ENCODE measurements around the gene PAQR8. TPM values are rescaled to one million over a fixed set of nuclear protein-coding genes. Genes with fewer than 3 reads are reported as not detected.

Gene PAQR8
- polyA plus RNA-seq, 4 donors = 14.1 to 78.4 (median 28.6) TPM

GRCh38 chr6:52388790-52389189, 26.8 kb downstream of the PAQR8 start:
- H3K27ac ChIP-seq (ENCODE audit: low read depth in 1 of 3, low read length in 2 of 3) = peak overlapping the region; percentile 32 to 83 (median 58)
- peaks cover 3 to 26% (median 9%) of the 10 kb centered on the region in 3 donors for H3K4me1 ChIP-seq (ENCODE audit: control insufficient read depth in 3 of 3, insufficient read depth in 2 of 3, low read depth in 1 of 3, low read length in 2 of 3)
- peaks cover 0 to 4% of the 10 kb centered on the region in 2 donors for H3K9me3 ChIP-seq (ENCODE audit: control insufficient read depth in 2 of 2, insufficient read depth in 1 of 2, low read depth in 1 of 2, low read length in 1 of 2)
- no peaks in the 10 kb centered on the region for H3K27me3 ChIP-seq (ENCODE audit: control insufficient read depth in 3 of 3, insufficient read depth in 3 of 3, low read length in 3 of 3)
- FAIRE-seq = no peak
- 84 to 86% (median 85%) methylated on average over 4 of the region's 4 CpGs for WGBS, 3 donors
- peaks cover 0 to 9% (median 2%) of the 10 kb centered on the region in 3 donors for H3K36me3 ChIP-seq (ENCODE audit: control insufficient read depth in 3 of 3, insufficient read depth in 2 of 3, low read depth in 1 of 3, low read length in 3 of 3)
- no peak overlapping the region for H3K4me3 ChIP-seq (ENCODE audit: low read depth in 1 of 3, low read length in 3 of 3)
- no peak for DNase-seq

GRCh38 chr6:52389264-52389625, 27.3 kb downstream of the PAQR8 start:
- 15 to 73% (median 70%) methylated on average over 1 of the region's 1 CpG for WGBS, 3 donors
- Histone ChIP-seq H3K27me3 (ENCODE audit: control insufficient read depth in 3 of 3, insufficient read depth in 3 of 3, low read length in 3 of 3) (no peaks in the 10 kb centered on the region), H3K4me1 (ENCODE audit: control insufficient read depth in 3 of 3, insufficient read depth in 2 of 3, low read depth in 1 of 3, low read length in 2 of 3) (peaks cover 3 to 26% (median 9%) of the 10 kb centered on the region in 3 donors), H3K36me3 (ENCODE audit: control insufficient read depth in 3 of 3, insufficient read depth in 2 of 3, low read depth in 1 of 3, low read length in 3 of 3) (peaks cover 0 to 9% (median 1%) of the 10 kb centered on the region in 3 donors), H3K9me3 (ENCODE audit: control insufficient read depth in 2 of 2, insufficient read depth in 1 of 2, low read depth in 1 of 2, low read length in 1 of 2) (peaks cover 0 to 4% of the 10 kb centered on the region in 2 donors), H3K4me3 (ENCODE audit: low read depth in 1 of 3, low read length in 3 of 3) (no peak overlapping the region), H3K27ac (ENCODE audit: low read depth in 1 of 3, low read length in 2 of 3) (peak overlapping the region; percentile 3 to 83 (median 80))
- FAIRE-seq (no peak), DNase-seq (no peak)

- peak overlapping the region in 1 of 3 donors; percentile 1 for H3K4me3 ChIP-seq (ENCODE audit: low read depth in 1 of 3, low read length in 3 of 3)
- peak overlapping the region; percentile 57 to 83 (median 80) for H3K27ac ChIP-seq (ENCODE audit: low read depth in 1 of 3, low read length in 2 of 3)
- 1 to 11% (median 3%) methylated on average over 8 of the region's 8 CpGs for WGBS, 3 donors
- FAIRE-seq = peak; percentile 19
- peaks cover 0 to 9% (median 0%) of the 10 kb centered on the region in 3 donors for H3K36me3 ChIP-seq (ENCODE audit: control insufficient read depth in 3 of 3, insufficient read depth in 2 of 3, low read depth in 1 of 3, low read length in 3 of 3)
- peaks cover 3 to 26% (median 9%) of the 10 kb centered on the region in 3 donors for H3K4me1 ChIP-seq (ENCODE audit: control insufficient read depth in 3 of 3, insufficient read depth in 2 of 3, low read depth in 1 of 3, low read length in 2 of 3)
- DNase-seq = peak; percentile 86 to 99
- no peaks in the 10 kb centered on the region for H3K27me3 ChIP-seq (ENCODE audit: control insufficient read depth in 3 of 3, insufficient read depth in 3 of 3, low read length in 3 of 3)
- H3K9me3 ChIP-seq (ENCODE audit: control insufficient read depth in 2 of 2, insufficient read depth in 1 of 2, low read depth in 1 of 2, low read length in 1 of 2) = peaks cover 0 to 4% of the 10 kb centered on the region in 2 donors
Measured at GRCh38 chr6:52389626-52390360, 27.8 kb downstream of the PAQR8 start.

GRCh38 chr6:52390361-52390727, 28.4 kb downstream of the PAQR8 start:
- Histone ChIP-seq H3K27me3 (ENCODE audit: control insufficient read depth in 3 of 3, insufficient read depth in 3 of 3, low read length in 3 of 3) (no peaks in the 10 kb centered on the region), H3K4me3 (ENCODE audit: low read depth in 1 of 3, low read length in 3 of 3) (no peak overlapping the region), H3K27ac (ENCODE audit: low read depth in 1 of 3, low read length in 2 of 3) (peak overlapping the region; percentile 57 to 83 (median 80)), H3K9me3 (ENCODE audit: control insufficient read depth in 2 of 2, insufficient read depth in 1 of 2, low read depth in 1 of 2, low read length in 1 of 2) (peaks cover 0 to 4% of the 10 kb centered on the region in 2 donors), H3K4me1 (ENCODE audit: control insufficient read depth in 3 of 3, insufficient read depth in 2 of 3, low read depth in 1 of 3, low read length in 2 of 3) (peaks cover 3 to 27% (median 9%) of the 10 kb centered on the region in 3 donors), H3K36me3 (ENCODE audit: control insufficient read depth in 3 of 3, insufficient read depth in 2 of 3, low read depth in 1 of 3, low read length in 3 of 3) (peaks cover 0 to 9% (median 0%) of the 10 kb centered on the region in 3 donors)
- 5 to 26% (median 9%) methylated on average over 4 of the region's 4 CpGs for WGBS, 3 donors
- DNase-seq = peak; percentile 62 to 76
- no peak for FAIRE-seq

GRCh38 chr6:52391599-52391998, 29.6 kb downstream of the PAQR8 start:
- DNase-seq (no peak), FAIRE-seq (no peak)
- Histone ChIP-seq H3K27ac (ENCODE audit: low read depth in 1 of 3, low read length in 2 of 3) (no peak overlapping the region), H3K4me3 (ENCODE audit: low read depth in 1 of 3, low read length in 3 of 3) (no peak overlapping the region), H3K9me3 (ENCODE audit: control insufficient read depth in 2 of 2, insufficient read depth in 1 of 2, low read depth in 1 of 2, low read length in 1 of 2) (peaks cover 0 to 4% of the 10 kb centered on the region in 2 donors), H3K36me3 (ENCODE audit: control insufficient read depth in 3 of 3, insufficient read depth in 2 of 3, low read depth in 1 of 3, low read length in 3 of 3) (peaks cover 0 to 6% (median 0%) of the 10 kb centered on the region in 3 donors), H3K27me3 (ENCODE audit: control insufficient read depth in 3 of 3, insufficient read depth in 3 of 3, low read length in 3 of 3) (no peaks in the 10 kb centered on the region), H3K4me1 (ENCODE audit: control insufficient read depth in 3 of 3, insufficient read depth in 2 of 3, low read depth in 1 of 3, low read length in 2 of 3) (peaks cover 5 to 36% (median 18%) of the 10 kb centered on the region in 3 donors)
- 48 to 78% (median 60%) methylated on average over 1 of the region's 1 CpG for WGBS, 3 donors

GRCh38 chr6:52392944-52393343, 31.0 kb downstream of the PAQR8 start:
- DNase-seq = peak in 1 of 2 donors; percentile 33
- H3K27me3 ChIP-seq (ENCODE audit: control insufficient read depth in 3 of 3, insufficient read depth in 3 of 3, low read length in 3 of 3) = no peaks in the 10 kb centered on the region
- no peaks in the 10 kb centered on the region for H3K9me3 ChIP-seq (ENCODE audit: control insufficient read depth in 2 of 2, insufficient read depth in 1 of 2, low read depth in 1 of 2, low read length in 1 of 2)
- peaks cover 7 to 39% (median 20%) of the 10 kb centered on the region in 3 donors for H3K4me1 ChIP-seq (ENCODE audit: control insufficient read depth in 3 of 3, insufficient read depth in 2 of 3, low read depth in 1 of 3, low read length in 2 of 3)
- peaks cover 0 to 3% (median 0%) of the 10 kb centered on the region in 3 donors for H3K36me3 ChIP-seq (ENCODE audit: control insufficient read depth in 3 of 3, insufficient read depth in 2 of 3, low read depth in 1 of 3, low read length in 3 of 3)
- FAIRE-seq = no peak
- H3K4me3 ChIP-seq (ENCODE audit: low read depth in 1 of 3, low read length in 3 of 3) = no peak overlapping the region
- no peak overlapping the region for H3K27ac ChIP-seq (ENCODE audit: low read depth in 1 of 3, low read length in 2 of 3)
- 56 to 66% (median 58%) methylated on average over 1 of the region's 1 CpG for whole genome bisulfite sequencing, 3 donors

- H3K4me3 ChIP-seq (ENCODE audit: low read depth in 1 of 3, low read length in 3 of 3) = no peak overlapping the region
- H3K4me1 ChIP-seq (ENCODE audit: control insufficient read depth in 3 of 3, insufficient read depth in 2 of 3, low read depth in 1 of 3, low read length in 2 of 3) = peaks cover 7 to 35% (median 17%) of the 10 kb centered on the region in 3 donors
- peak overlapping the region in 1 of 3 donors; percentile 32 for H3K27ac ChIP-seq (ENCODE audit: low read depth in 1 of 3, low read length in 2 of 3)
- no peaks in the 10 kb centered on the region for H3K27me3 ChIP-seq (ENCODE audit: control insufficient read depth in 3 of 3, insufficient read depth in 3 of 3, low read length in 3 of 3)
- no peak for FAIRE-seq
- DNase-seq = no peak
- H3K9me3 ChIP-seq (ENCODE audit: control insufficient read depth in 2 of 2, insufficient read depth in 1 of 2, low read depth in 1 of 2, low read length in 1 of 2) = no peaks in the 10 kb centered on the region
- peaks cover 0 to 3% (median 0%) of the 10 kb centered on the region in 3 donors for H3K36me3 ChIP-seq (ENCODE audit: control insufficient read depth in 3 of 3, insufficient read depth in 2 of 3, low read depth in 1 of 3, low read length in 3 of 3)
- WGBS, 3 donors = 83 to 99% (median 86%) methylated on average over 1 of the region's 1 CpG
Measured at GRCh38 chr6:52393780-52394179, 31.8 kb downstream of the PAQR8 start.

- peaks cover 0 to 3% (median 0%) of the 10 kb centered on the region in 3 donors for H3K36me3 ChIP-seq (ENCODE audit: control insufficient read depth in 3 of 3, insufficient read depth in 2 of 3, low read depth in 1 of 3, low read length in 3 of 3)
- H3K9me3 ChIP-seq (ENCODE audit: control insufficient read depth in 2 of 2, insufficient read depth in 1 of 2, low read depth in 1 of 2, low read length in 1 of 2) = no peaks in the 10 kb centered on the region
- no peak overlapping the region for H3K4me3 ChIP-seq (ENCODE audit: low read depth in 1 of 3, low read length in 3 of 3)
- peaks cover 7 to 31% (median 12%) of the 10 kb centered on the region in 3 donors for H3K4me1 ChIP-seq (ENCODE audit: control insufficient read depth in 3 of 3, insufficient read depth in 2 of 3, low read depth in 1 of 3, low read length in 2 of 3)
- 61 to 72% (median 66%) methylated on average over 4 of the region's 4 CpGs for WGBS, 3 donors
- no peak for FAIRE-seq
- no peak for DNase-seq
- H3K27me3 ChIP-seq (ENCODE audit: control insufficient read depth in 3 of 3, insufficient read depth in 3 of 3, low read length in 3 of 3) = no peaks in the 10 kb centered on the region
- no peak overlapping the region for H3K27ac ChIP-seq (ENCODE audit: low read depth in 1 of 3, low read length in 2 of 3)
Measured at GRCh38 chr6:52394251-52394666, 32.3 kb downstream of the PAQR8 start.
